ENCODE data around the gene HADHA.

HADHA gene

GRCh38 chr2:26141145-26141769 is 103.2 kb downstream of the HADHA start:
- DNase-seq (ENCODE audit: low read depth): no peak
- H3K4me3 ChIP-seq (ENCODE audit: low read length): no peak overlapping the region
- TF ChIP-seq CTCF (conservative IDR thresholded peaks at IDR 0.05; ENCODE audit: low read length): no peak
